Measurements from ENCODE around the gene NR1I3.

NR1I3 gene

GRCh38 chr1:161207173-161207572 is 30.8 kb downstream of the NR1I3 start:
- Histone ChIP-seq H3K4me2 (ENCODE audit: low read length) (no peak overlapping the region), H3K36me3 (replicated peaks; ENCODE audit: low read depth, low read length) (peaks cover 63% of the 10 kb centered on the region), H3K79me2 (ENCODE audit: low read length) (peaks cover 20% of the 10 kb centered on the region), H3K4me3 (ENCODE audit: low read length) (no peak overlapping the region), H2AFZ (ENCODE audit: low read depth, low read length) (no peak overlapping the region), H3K27ac (ENCODE audit: low read length) (no peak overlapping the region), H3K27me3 (ENCODE audit: low read depth, low read length) (no peaks in the 10 kb centered on the region), H3K4me1 (ENCODE audit: low read length) (peaks cover 10% of the 10 kb centered on the region), H3K9me3 (ENCODE audit: insufficient read depth, low read length) (no peaks in the 10 kb centered on the region), H4K20me1 (ENCODE audit: insufficient read depth, low read length) (no peaks in the 10 kb centered on the region), H3K9ac (ENCODE audit: low read length) (no peak overlapping the region)
- no peak for TF ChIP-seq EZH2phosphoT487 (IDR thresholded peaks at IDR 0.05; ENCODE audit: low read depth)
- no peak for TF ChIP-seq CTCF (IDR thresholded peaks at IDR 0.05; ENCODE audit: low read depth, low read length)

- Histone ChIP-seq H3K36me3 (replicated peaks; ENCODE audit: low read depth, low read length) (peaks cover 57% of the 10 kb centered on the region), H3K4me2 (ENCODE audit: low read length) (no peak overlapping the region), H3K79me2 (ENCODE audit: low read length) (peaks cover 20% of the 10 kb centered on the region), H3K9ac (ENCODE audit: low read length) (no peak overlapping the region), H3K4me3 (ENCODE audit: low read length) (no peak overlapping the region), H2AFZ (ENCODE audit: low read depth, low read length) (no peak overlapping the region), H4K20me1 (ENCODE audit: insufficient read depth, low read length) (no peaks in the 10 kb centered on the region), H3K4me1 (ENCODE audit: low read length) (peaks cover 14% of the 10 kb centered on the region), H3K27me3 (ENCODE audit: low read depth, low read length) (no peaks in the 10 kb centered on the region), H3K9me3 (ENCODE audit: insufficient read depth, low read length) (no peaks in the 10 kb centered on the region), H3K27ac (ENCODE audit: low read length) (no peak overlapping the region)
- no peak for TF ChIP-seq EZH2phosphoT487 (IDR thresholded peaks at IDR 0.05; ENCODE audit: low read depth)
Observed at GRCh38 chr1:161206411-161207140, 31.4 kb downstream of the NR1I3 start.

- TF ChIP-seq CTCF (IDR thresholded peaks at IDR 0.05; ENCODE audit: low read depth, low read length) (peak; percentile 43), EZH2phosphoT487 (IDR thresholded peaks at IDR 0.05; ENCODE audit: low read depth) (no peak)
- peak within 1 kb of the TSS; percentile 62 for H3K27ac ChIP-seq (ENCODE audit: low read length)
- H2AFZ ChIP-seq (ENCODE audit: low read depth, low read length) = peak within 1 kb of the TSS; percentile 84
- H3K4me1 ChIP-seq (ENCODE audit: low read length) = peaks cover 28% of the 10 kb centered on the region
- peak within 1 kb of the TSS; percentile 91 for H3K4me3 ChIP-seq (ENCODE audit: low read length)
- peaks cover 20% of the 10 kb centered on the region for H3K79me2 ChIP-seq (ENCODE audit: low read length)
- H3K9ac ChIP-seq (ENCODE audit: low read length) = peak within 1 kb of the TSS; percentile 96
- H4K20me1 ChIP-seq (ENCODE audit: insufficient read depth, low read length) = no peaks in the 10 kb centered on the region
- no peaks in the 10 kb centered on the region for H3K27me3 ChIP-seq (ENCODE audit: low read depth, low read length)
- H3K4me2 ChIP-seq (ENCODE audit: low read length) = peak within 1 kb of the TSS; percentile 86
- no peaks in the 10 kb centered on the region for H3K9me3 ChIP-seq (ENCODE audit: insufficient read depth, low read length)
- peaks cover 30% of the 10 kb centered on the region for H3K36me3 ChIP-seq (replicated peaks; ENCODE audit: low read depth, low read length)
Observed at GRCh38 chr1:161201836-161202712, 35.9 kb downstream of the NR1I3 start, which contains the start of gene NDUFS2. Gene NDUFS2, plus strand, starts transcription at chr1:161202367. Its CDS starts 19 bp downstream, at chr1:161202386.

GRCh38 chr1:161200992-161201835 is 36.8 kb downstream of the NR1I3 start:
- Histone ChIP-seq H3K27ac (ENCODE audit: low read length) (peak overlapping the region; percentile 62), H4K20me1 (ENCODE audit: insufficient read depth, low read length) (no peaks in the 10 kb centered on the region), H3K4me3 (ENCODE audit: low read length) (peak overlapping the region; percentile 91), H3K36me3 (replicated peaks; ENCODE audit: low read depth, low read length) (peaks cover 22% of the 10 kb centered on the region), H3K79me2 (ENCODE audit: low read length) (peaks cover 20% of the 10 kb centered on the region), H3K4me1 (ENCODE audit: low read length) (peaks cover 28% of the 10 kb centered on the region), H3K27me3 (ENCODE audit: low read depth, low read length) (no peaks in the 10 kb centered on the region), H3K9ac (ENCODE audit: low read length) (peak overlapping the region; percentile 96), H3K9me3 (ENCODE audit: insufficient read depth, low read length) (no peaks in the 10 kb centered on the region), H2AFZ (ENCODE audit: low read depth, low read length) (peak overlapping the region; percentile 84), H3K4me2 (ENCODE audit: low read length) (peak overlapping the region; percentile 86)
- TF ChIP-seq CTCF (IDR thresholded peaks at IDR 0.05; ENCODE audit: low read depth, low read length) (no peak), EZH2phosphoT487 (IDR thresholded peaks at IDR 0.05; ENCODE audit: low read depth) (no peak)

Measured in OCI-LY3 (cell line).